Naive thymus-derived CD8-positive, alpha-beta T cell (primary cell): ENCODE data around the gene PRODH. TPM values are rescaled to one million over a fixed set of nuclear protein-coding genes. Genes with fewer than 3 reads are reported as not detected.
"Not testable (repeated sequence)": the region's sequence is repeated elsewhere in the genome, so short reads cannot be mapped to it uniquely, and the experiment has no call there.

Experiments used
- ATAC-seq, 2 donors: fragments of 150-1000 bp; cut with Tn5 transposase in 1 of 2; sonication (Bioruptor Pico), chemical (Tn5 transposase) in 1 of 2; 1 replicate in 1 of 2; 2 replicates in 1 of 2; pipeline ENCODE4 v1.10.0; 2021; ENCODE audit warnings: mild to moderate bottlenecking in 2 of 2, moderate library complexity in 2 of 2
- POLR2A ChIA-PET: fragments of 350-600 bp; sonication (Branson Sonifier 250); formaldehyde crosslinking; loops from one replicate; lab custom pipeline; 2021; ENCODE audit warnings: antibody characterized with exemption; lab: Charles Lee
- DNase-seq, 10 donors: peaks; one replicate each; pipeline versions ENCODE4 v3.0.0 to v3.0.0-alpha.2; 2020 to 2022
- H3K27ac Mint-ChIP-seq, 10 donors: one replicate each; pipeline ENCODE4 v1.8.0; 2020 to 2022; ENCODE audit warnings: mild to moderate bottlenecking in 10 of 10, mixed read lengths in 10 of 10, moderate library complexity in 4 of 10, inconsistent platforms in 1 of 10
- H3K27me3 Mint-ChIP-seq, 5 donors: one replicate each; pipeline ENCODE4 v1.8.0; 2021 to 2022; ENCODE audit warnings: mixed read lengths in 5 of 5
- H3K36me3 Mint-ChIP-seq, 3 donors: one replicate each; pipeline ENCODE4 v1.8.0; 2020 to 2022; ENCODE audit warnings: mixed read lengths in 3 of 3, mild to moderate bottlenecking in 2 of 3, inconsistent platforms in 1 of 3
- H3K4me1 Mint-ChIP-seq, 4 donors: one replicate each; pipeline ENCODE4 v1.8.0; 2021 to 2022; ENCODE audit warnings: mixed read lengths in 4 of 4
- H3K4me3 Mint-ChIP-seq, 10 donors: one replicate each; pipeline ENCODE4 v1.8.0; 2020 to 2022; ENCODE audit warnings: mild to moderate bottlenecking in 10 of 10, mixed read lengths in 10 of 10, moderate library complexity in 6 of 10, inconsistent platforms in 1 of 10
- H3K9me3 Mint-ChIP-seq, 9 donors: one replicate each; pipeline ENCODE4 v1.8.0; 2020 to 2022; ENCODE audit warnings: mixed read lengths in 9 of 9, mild to moderate bottlenecking in 3 of 9, inconsistent platforms in 1 of 9, moderate library complexity in 1 of 9
- polyA plus RNA-seq, 3 donors: library from polyadenylated mRNA; unstranded; fragments of 300-500 nt; fragmentation: Illumina TruSeq; gene quantifications; one replicate each; pipeline ENCODE4 v1.2.3, GENCODE V29; 2021
- total RNA-seq, 8 experiments: library from RNA in 2 of 8; stranded (reverse) in 2 of 8; gene quantifications; one replicate each; pipeline ENCODE4 v1.2.3 and lab custom pipeline; 2021 to 2026

Gene PRODH
- total and polyA plus RNA-seq, 5 experiments from 2014 or later: 0.04 to 0.74 (median 0.30) TPM; not detected in 1

- not testable (repeated sequence) for H3K9me3 Mint-ChIP-seq, H3K27me3 Mint-ChIP-seq, H3K4me3 Mint-ChIP-seq, H3K4me1 Mint-ChIP-seq, H3K36me3 Mint-ChIP-seq, H3K27ac Mint-ChIP-seq, DNase-seq
- POLR2A ChIA-PET: interaction anchor here (0.6 kb wide), 1 partner anchor 125 kb away, joined by 6 read pairs; no protein-coding TSS in a partner anchor
- ATAC-seq: peak in 1 of 2 donors; percentile 41
Observed at GRCh38 chr22:18906410-18906745, 29.7 kb downstream of the PRODH start.

- H3K27ac Mint-ChIP-seq: no peak within 1 kb of the TSS
- ATAC-seq: peak; percentile 89 to 95
- H3K27me3 Mint-ChIP-seq: no peaks in the 10 kb centered on the region
- H3K36me3 Mint-ChIP-seq: no peaks in the 10 kb centered on the region
- H3K9me3 Mint-ChIP-seq: no peaks in the 10 kb centered on the region
- H3K4me3 Mint-ChIP-seq: no peak within 1 kb of the TSS
- POLR2A ChIA-PET: interaction anchor here (0.6 kb wide), 1 partner anchor 126 kb away, joined by 6 read pairs; no protein-coding TSS in a partner anchor
- H3K4me1 Mint-ChIP-seq: no peaks in the 10 kb centered on the region
- DNase-seq: no peak
Observed at GRCh38 chr22:18905540-18906409, 30.3 kb downstream of the PRODH start, which contains the start of gene DGCR6. TSS of gene DGCR6 (plus strand) at chr22:18906320. CDS start at chr22:18906375, 55 bp downstream.

- POLR2A ChIA-PET, H3K9me3 Mint-ChIP-seq, H3K36me3 Mint-ChIP-seq, ATAC-seq, H3K4me3 Mint-ChIP-seq, H3K4me1 Mint-ChIP-seq, H3K27me3 Mint-ChIP-seq, H3K27ac Mint-ChIP-seq: not testable (repeated sequence)
- peak in 3 of 10 donors; percentile 24 to 73 (median 38) for DNase-seq
Observed at GRCh38 chr22:18896037-18896657, 39.9 kb downstream of the PRODH start.

- DNase-seq, H3K9me3 Mint-ChIP-seq, ATAC-seq, H3K27ac Mint-ChIP-seq, H3K4me3 Mint-ChIP-seq, H3K27me3 Mint-ChIP-seq, H3K36me3 Mint-ChIP-seq, POLR2A ChIA-PET, H3K4me1 Mint-ChIP-seq: not testable (repeated sequence)
Observed at GRCh38 chr22:18893775-18894174, 42.3 kb downstream of the PRODH start.

GRCh38 chr22:18890510-18891192 is 45.4 kb downstream of the PRODH start:
- H3K27me3 Mint-ChIP-seq, H3K4me1 Mint-ChIP-seq, POLR2A ChIA-PET, H3K36me3 Mint-ChIP-seq, H3K27ac Mint-ChIP-seq, H3K4me3 Mint-ChIP-seq, DNase-seq, H3K9me3 Mint-ChIP-seq: not testable (repeated sequence)
- ATAC-seq: peak in 1 of 2 donors; percentile 45

- POLR2A ChIA-PET: no interaction called here
- Mint-ChIP-seq H3K27me3 (no peaks in the 10 kb centered on the region), H3K4me1 (no peaks in the 10 kb centered on the region), H3K4me3 (no peak overlapping the region), H3K27ac (no peak overlapping the region), H3K9me3 (peaks cover 0 to 4% (median 0%) of the 10 kb centered on the region in 9 donors), H3K36me3 (no peaks in the 10 kb centered on the region)
- ATAC-seq (no peak), DNase-seq (no peak)
Observed at GRCh38 chr22:18888115-18888514, 48.0 kb downstream of the PRODH start.

- peak overlapping the region in 1 of 10 donors; percentile 40 for H3K27ac Mint-ChIP-seq
- H3K27me3 Mint-ChIP-seq, H3K36me3 Mint-ChIP-seq, H3K9me3 Mint-ChIP-seq, DNase-seq, POLR2A ChIA-PET, H3K4me1 Mint-ChIP-seq, ATAC-seq, H3K4me3 Mint-ChIP-seq: not testable (repeated sequence)
Observed at GRCh38 chr22:18884465-18884864, 51.6 kb downstream of the PRODH start.

- H3K9me3 Mint-ChIP-seq, H3K4me3 Mint-ChIP-seq, POLR2A ChIA-PET, H3K27ac Mint-ChIP-seq, ATAC-seq, H3K4me1 Mint-ChIP-seq, H3K27me3 Mint-ChIP-seq, H3K36me3 Mint-ChIP-seq: not testable (repeated sequence)
- DNase-seq: peak; percentile 3 to 84 (median 57)
Observed at GRCh38 chr22:18881260-18881659, 54.8 kb downstream of the PRODH start.

Other genes starting within 250 kb of the PRODH start
- 1 to 10 TPM; 6.4 to 7.2 TPM for gene DGCR6, start 30.0 kb downstream of the PRODH start, total RNA-seq
- gene DGCR6, start 30.0 kb downstream of the PRODH start, polyA plus RNA-seq: 1 to 10 TPM in 2 of 3 donors, under 1 TPM in 1; 0.77 to 1.5 (median 1.0) TPM
- gene DGCR2, start 186.1 kb upstream of the PRODH start, total RNA-seq: 10 to 100 TPM; 63.3 to 66.6 TPM
- 10 to 100 TPM; 29.5 to 61.8 (median 37.8) TPM for gene DGCR2, start 186.1 kb upstream of the PRODH start, polyA plus RNA-seq
- not detected for gene TSSK2, start 195.0 kb upstream of the PRODH start, total RNA-seq
- gene TSSK2, start 195.0 kb upstream of the PRODH start, polyA plus RNA-seq: not detected
- 10 to 100 TPM; 20.1 to 20.7 TPM for gene ESS2, start 208.4 kb upstream of the PRODH start, total RNA-seq
- 10 to 100 TPM in 1 of 3 donors, 1 to 10 TPM in 2; 4.5 to 11.2 (median 6.9) TPM for gene ESS2, start 208.4 kb upstream of the PRODH start, polyA plus RNA-seq
- gene GSC2, start 214.0 kb upstream of the PRODH start, total RNA-seq: not detected
- not detected for gene GSC2, start 214.0 kb upstream of the PRODH start, polyA plus RNA-seq
- 10 to 100 TPM; 32.1 to 36.3 TPM for gene SLC25A1, start 242.4 kb upstream of the PRODH start, total RNA-seq
- gene SLC25A1, start 242.4 kb upstream of the PRODH start, polyA plus RNA-seq: 10 to 100 TPM; 34.7 to 57.5 (median 41.7) TPM